HepG2 (cell line): ENCODE data around the gene ARHGAP12. TPM values are rescaled to one million over a fixed set of nuclear protein-coding genes. Genes with fewer than 3 reads are reported as not detected.

Experiments
- HOXA3 ChIP-seq: sonication (generic); formaldehyde crosslinking; IDR thresholded peaks from 2 replicates; pipeline ENCODE4 v1.5.0; 2020; ENCODE audit warnings: missing genetic modification reagents
- ISX ChIP-seq: sonication (generic); formaldehyde crosslinking; conservative IDR thresholded peaks from 2 replicates; pipeline ENCODE4 v1.5.0; 2020; ENCODE audit warnings: missing genetic modification reagents
- MYPOP ChIP-seq: sonication (generic); formaldehyde crosslinking; IDR thresholded peaks from 2 replicates; pipeline ENCODE4 v1.8.1; 2023; ENCODE audit warnings: mild to moderate bottlenecking, moderate library complexity, missing genetic modification reagents
- NFIB ChIP-seq: sonication (generic); formaldehyde crosslinking; IDR thresholded peaks from 2 replicates; pipeline ENCODE4 v1.9.0; 2021; ENCODE audit warnings: missing genetic modification reagents, mild to moderate bottlenecking, borderline replicate concordance
- PAWR ChIP-seq: sonication (generic); formaldehyde crosslinking; IDR thresholded peaks from 2 replicates; pipeline ENCODE4 v1.4.0; 2020; ENCODE audit warnings: missing genetic modification reagents, mild to moderate bottlenecking, borderline replicate concordance
- PAXIP1 ChIP-seq: sonication (generic); formaldehyde crosslinking; conservative IDR thresholded peaks from 2 replicates; pipeline ENCODE4 v1.4.0; 2020; ENCODE audit warnings: mild to moderate bottlenecking, missing genetic modification reagents, moderate library complexity
- RORA ChIP-seq: sonication (generic); formaldehyde crosslinking; IDR thresholded peaks from 2 replicates; pipeline ENCODE4 v1.5.0; 2020; ENCODE audit warnings: mild to moderate bottlenecking, missing genetic modification reagents, moderate library complexity
- THYN1 ChIP-seq: sonication (generic); formaldehyde crosslinking; IDR thresholded peaks from 2 replicates; pipeline ENCODE4 v1.8.1; 2023; ENCODE audit warnings: low read depth, mild to moderate bottlenecking, moderate library complexity, missing genetic modification reagents, borderline replicate concordance
- ZFP36L1 ChIP-seq: sonication (generic); formaldehyde crosslinking; IDR thresholded peaks from 2 replicates; pipeline ENCODE4 v1.8.0; 2022; ENCODE audit warnings: mild to moderate bottlenecking, missing genetic modification reagents, moderate library complexity
- ZNF253 ChIP-seq: sonication (generic); formaldehyde crosslinking; IDR thresholded peaks from 2 replicates; pipeline ENCODE4 v1.8.0; 2022; ENCODE audit warnings: mild to moderate bottlenecking, missing genetic modification reagents, borderline replicate concordance
- ZNF510 ChIP-seq: sonication (generic); formaldehyde crosslinking; IDR thresholded peaks from 2 replicates; pipeline ENCODE4 v1.4.0; 2020; ENCODE audit warnings: low read depth, mild to moderate bottlenecking, missing genetic modification reagents
- ZNF678 ChIP-seq: sonication (generic); formaldehyde crosslinking; IDR thresholded peaks from 2 replicates; pipeline ENCODE4 v1.4.0; 2020; ENCODE audit warnings: mild to moderate bottlenecking, missing genetic modification reagents
- ZNF749 ChIP-seq: sonication (generic); formaldehyde crosslinking; IDR thresholded peaks from 2 replicates; pipeline ENCODE4 v1.8.0; 2022; ENCODE audit warnings: mild to moderate bottlenecking, missing genetic modification reagents, moderate library complexity, borderline replicate concordance
- ZNF75D ChIP-seq: sonication (generic); formaldehyde crosslinking; IDR thresholded peaks from 2 replicates; pipeline ENCODE4 v1.8.1; 2023; ENCODE audit warnings: missing genetic modification reagents, mild to moderate bottlenecking, borderline replicate concordance
- ZNF772 ChIP-seq: sonication (generic); formaldehyde crosslinking; IDR thresholded peaks from 2 replicates; pipeline ENCODE4 v1.5.0; 2020; ENCODE audit warnings: mild to moderate bottlenecking, missing genetic modification reagents
- polyA plus RNA-seq, 8 experiments: library from polyadenylated mRNA; depleted of rRNA in 3 of 8; stranded (reverse) in 7 of 8; unstranded in 1 of 8; fragments of >200 nt; fragmentation: Illumina TruSeq in 4 of 8; extraction: Trizol in 4 of 8; gene quantifications; 2 replicates each; pipeline versions ENCODE4 v1.2.1 to v1.2.3, GENCODE V29; 2011 to 2016; ENCODE audit warnings: low read depth in 4 of 8, missing spikeins in 1 of 8, mixed read lengths in 1 of 8; ENCODE audit not compliant: insufficient read depth in 1 of 8
- total RNA-seq, 5 experiments: library from RNA; depleted of rRNA; stranded (reverse); fragments of >200 nt; fragmentation: Illumina TruSeq; extraction: Trizol; gene quantifications; 2 replicates each; pipeline ENCODE4 v1.2.3, GENCODE V29; 2016; ENCODE audit warnings: low read depth in 1 of 5
- TF ChIP-seq, protein P1 (sequence below): sonication (generic); formaldehyde crosslinking; IDR thresholded peaks from 2 replicates; pipeline ENCODE4 v1.5.1; 2020; ENCODE audit warnings: missing genetic modification reagents, mild to moderate bottlenecking, borderline replicate concordance
- TF ChIP-seq, protein P2 (sequence below): sonication (generic); formaldehyde crosslinking; IDR thresholded peaks from 2 replicates; pipeline ENCODE4 v1.8.0; 2022; ENCODE audit warnings: low read depth, missing genetic modification reagents
- TF ChIP-seq, protein P3 (sequence below): sonication (generic); formaldehyde crosslinking; IDR thresholded peaks from 2 replicates; pipeline ENCODE4 v1.5.0; 2020; ENCODE audit warnings: missing genetic modification reagents

ARHGAP12 gene
- total and polyA plus RNA-seq, 2 of the 13 experiments (the other 11 are each of a cell fraction or from before 2014, with no cell fraction given) = 25.0 to 54.6 TPM

- TF ChIP-seq, protein P1, sequence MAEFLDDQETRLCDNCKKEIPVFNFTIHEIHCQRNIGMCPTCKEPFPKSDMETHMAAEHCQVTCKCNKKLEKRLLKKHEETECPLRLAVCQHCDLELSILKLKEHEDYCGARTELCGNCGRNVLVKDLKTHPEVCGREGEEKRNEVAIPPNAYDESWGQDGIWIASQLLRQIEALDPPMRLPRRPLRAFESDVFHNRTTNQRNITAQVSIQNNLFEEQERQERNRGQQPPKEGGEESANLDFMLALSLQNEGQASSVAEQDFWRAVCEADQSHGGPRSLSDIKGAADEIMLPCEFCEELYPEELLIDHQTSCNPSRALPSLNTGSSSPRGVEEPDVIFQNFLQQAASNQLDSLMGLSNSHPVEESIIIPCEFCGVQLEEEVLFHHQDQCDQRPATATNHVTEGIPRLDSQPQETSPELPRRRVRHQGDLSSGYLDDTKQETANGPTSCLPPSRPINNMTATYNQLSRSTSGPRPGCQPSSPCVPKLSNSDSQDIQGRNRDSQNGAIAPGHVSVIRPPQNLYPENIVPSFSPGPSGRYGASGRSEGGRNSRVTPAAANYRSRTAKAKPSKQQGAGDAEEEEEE (CRISPR knock-in tag) = no peak
- TF ChIP-seq, protein P2, sequence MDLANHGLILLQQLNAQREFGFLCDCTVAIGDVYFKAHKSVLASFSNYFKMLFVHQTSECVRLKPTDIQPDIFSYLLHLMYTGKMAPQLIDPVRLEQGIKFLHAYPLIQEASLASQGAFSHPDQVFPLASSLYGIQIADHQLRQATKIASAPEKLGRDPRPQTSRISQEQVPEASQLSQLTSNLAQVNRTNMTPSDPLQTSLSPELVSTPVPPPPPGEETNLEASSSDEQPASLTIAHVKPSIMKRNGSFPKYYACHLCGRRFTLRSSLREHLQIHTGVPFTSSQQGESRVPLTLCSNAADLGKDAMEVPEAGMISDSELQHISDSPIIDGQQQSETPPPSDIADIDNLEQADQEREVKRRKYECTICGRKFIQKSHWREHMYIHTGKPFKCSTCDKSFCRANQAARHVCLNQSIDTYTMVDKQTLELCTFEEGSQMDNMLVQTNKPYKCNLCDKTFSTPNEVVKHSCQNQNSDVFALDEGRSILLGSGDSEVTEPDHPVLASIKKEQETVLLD (CRISPR knock-in tag) = no peak
- TF ChIP-seq NFIB (CRISPR knock-in tag) = no peak
- no peak for TF ChIP-seq ZNF253 (CRISPR knock-in tag)
- TF ChIP-seq ZNF678 (CRISPR knock-in tag) = no peak; the same call in 1 of the 2 replicates
- peak; percentile 53; the same call in 1 of the 2 replicates for TF ChIP-seq HOXA3 (CRISPR knock-in tag)
- TF ChIP-seq PAWR (CRISPR knock-in tag) = no peak
- TF ChIP-seq ZNF75D (CRISPR knock-in tag) = no peak
- no peak for TF ChIP-seq ZNF510 (CRISPR knock-in tag)
- 0 out of 2 replicates have a peak, but pooled peaks have one; percentile 40 for TF ChIP-seq PAXIP1 (CRISPR knock-in tag)
- no peak for TF ChIP-seq MYPOP (CRISPR knock-in tag)
- TF ChIP-seq THYN1 (CRISPR knock-in tag) = no peak
- no peak for TF ChIP-seq ZNF772 (CRISPR knock-in tag)
- TF ChIP-seq ISX (CRISPR knock-in tag) = no peak
- TF ChIP-seq, protein P3, sequence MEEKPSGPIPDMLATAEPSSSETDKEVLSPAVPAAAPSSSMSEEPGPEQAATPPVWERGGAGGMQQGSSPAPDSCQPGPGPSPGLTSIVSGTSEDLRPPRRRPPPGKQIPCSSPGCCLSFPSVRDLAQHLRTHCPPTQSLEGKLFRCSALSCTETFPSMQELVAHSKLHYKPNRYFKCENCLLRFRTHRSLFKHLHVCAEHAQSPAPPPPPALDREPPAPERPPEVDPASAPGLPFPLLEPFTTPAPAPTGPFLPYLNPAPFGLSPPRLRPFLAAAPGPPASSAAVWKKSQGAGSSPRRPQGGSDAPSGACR (CRISPR knock-in tag) = no peak
- TF ChIP-seq ZFP36L1 (CRISPR knock-in tag) = no peak
- no peak for TF ChIP-seq ZNF749 (CRISPR knock-in tag)
- no peak for TF ChIP-seq RORA (CRISPR knock-in tag)
Measured at GRCh38 chr10:31927884-31928548, 615 bp downstream of the ARHGAP12 start (continued).
